Upper lobe of left lung (tissue), 6 donors: Measurements from ENCODE around the gene NAA15. TPM values are rescaled to one million over a fixed set of nuclear protein-coding genes. Genes with fewer than 3 reads are reported as not detected.

Source experiments
- ATAC-seq, 2 donors: fragments of 200-7000 bp; cut with Tn5 transposase; one replicate each; pipeline ENCODE4 v1.9.1; 2022; ENCODE audit warnings: mild to moderate bottlenecking in 2 of 2, moderate library complexity in 2 of 2; ENCODE audit not compliant: low FRiP score in 2 of 2
- DNase-seq, 2 donors: peaks; one replicate each; pipeline ENCODE4 v3.0.0-alpha.2; 2019 to 2020
- H3K27ac ChIP-seq, 4 donors: fragments of 200-600 bp; sonication (generic); one replicate each; pipeline ENCODE4 v1.5.1; 2016 to 2019
- H3K27me3 ChIP-seq, 4 donors: fragments of 200-600 bp; sonication (generic); one replicate each; pipeline ENCODE4 v1.5.1; 2017 to 2019
- H3K36me3 ChIP-seq, 4 donors: fragments of 200-600 bp; sonication (generic); one replicate each; pipeline ENCODE4 v1.5.1; 2016 to 2019
- H3K4me1 ChIP-seq, 4 donors: fragments of 200-600 bp; sonication (generic); one replicate each; pipeline ENCODE4 v1.5.1; 2018 to 2019
- H3K4me3 ChIP-seq, 4 donors: fragments of 200-600 bp; sonication (generic); one replicate each; pipeline ENCODE4 v1.5.1; 2017 to 2019; ENCODE audit warnings: mild to moderate bottlenecking in 2 of 4, moderate library complexity in 1 of 4
- H3K9me3 ChIP-seq, 4 donors: fragments of 200-600 bp; sonication (generic); one replicate each; pipeline ENCODE4 v1.5.1; 2018 to 2019
- CTCF ChIP-seq, 6 experiments: fragments of 450-650 bp in 4 of 6; fragments of 200-600 bp in 2 of 6; sonication (generic) in 2 of 6; IDR thresholded peaks; one replicate each; pipeline ENCODE4 v1.5.1; 2016 to 2019; ENCODE audit warnings: antibody characterized with exemption in 6 of 6
- EP300 ChIP-seq, 4 donors: sonication (generic); formaldehyde crosslinking; IDR thresholded peaks; one replicate each; pipeline ENCODE4 v1.5.1; 2017; ENCODE audit warnings: antibody characterized with exemption in 4 of 4, control low read depth in 2 of 4
- POLR2A ChIP-seq, 4 donors: fragments of 450-650 bp; IDR thresholded peaks; one replicate each; pipeline ENCODE4 v1.5.1; 2016 to 2017; ENCODE audit warnings: antibody characterized with exemption in 4 of 4, mild to moderate bottlenecking in 2 of 4
- POLR2AphosphoS5 ChIP-seq, 2 donors: sonication (generic); formaldehyde crosslinking; IDR thresholded peaks; one replicate each; pipeline ENCODE4 v1.5.1; 2017; ENCODE audit warnings: antibody characterized with exemption in 2 of 2
- WGBS, 2 donors: methylation state at CpG; one replicate each; pipeline ENCODE4 v1.1.5; 2017 to 2018; 5-methylcytosine and 5-hydroxymethylcytosine counted together
- total RNA-seq, 6 donors: library from RNA; depleted of rRNA in 4 of 6; stranded (reverse); fragments of >200 nt in 4 of 6; gene quantifications; one replicate each; pipeline versions ENCODE4 v1.1.0 to v1.2.1, GENCODE V29; 2016 to 2021
- donor health status: DM: no; HTN: no; CAD: no; lungs with moderate emphysema.
- donor health status: DM: no; HTN: yes; CAD: no; lungs with severe emphysema.

The NAA15 gene
- total RNA-seq, 6 donors from 2014 or later: 11.0 to 37.7 (median 31.3) TPM

- ATAC-seq (no peak), DNase-seq (no peak)
- 95 to 96% methylated on average over 4 of the region's 4 CpGs for WGBS, 2 donors
- no peaks in the 10 kb centered on the region for H3K9me3 ChIP-seq
- H3K4me1 ChIP-seq: no peaks in the 10 kb centered on the region
- no peak overlapping the region for H3K4me3 ChIP-seq
- no peak overlapping the region for H3K27ac ChIP-seq
- peaks cover 0 to 52% (median 11%) of the 10 kb centered on the region in 4 donors for H3K36me3 ChIP-seq
- H3K27me3 ChIP-seq: no peaks in the 10 kb centered on the region
- no peak for TF ChIP-seq POLR2AphosphoS5 (IDR thresholded peaks at IDR 0.05)
- TF ChIP-seq POLR2A (IDR thresholded peaks at IDR 0.05): no peak
- TF ChIP-seq EP300 (IDR thresholded peaks at IDR 0.05): no peak
- no peak for TF ChIP-seq CTCF (IDR thresholded peaks at IDR 0.05)
Observed at GRCh38 chr4:139386421-139386820, 85.1 kb downstream of the NAA15 start.

GRCh38 chr4:139389102-139389501 lies 87.8 kb downstream of the NAA15 start:
- H3K9me3 ChIP-seq: no peaks in the 10 kb centered on the region
- TF ChIP-seq CTCF (IDR thresholded peaks at IDR 0.05) (no peak), POLR2A (IDR thresholded peaks at IDR 0.05) (no peak), EP300 (IDR thresholded peaks at IDR 0.05) (no peak), POLR2AphosphoS5 (IDR thresholded peaks at IDR 0.05) (no peak)
- H3K4me1 ChIP-seq: no peaks in the 10 kb centered on the region
- ATAC-seq: no peak
- no peak overlapping the region for H3K27ac ChIP-seq
- H3K27me3 ChIP-seq: no peaks in the 10 kb centered on the region
- DNase-seq: no peak
- peaks cover 0 to 49% (median 14%) of the 10 kb centered on the region in 4 donors for H3K36me3 ChIP-seq
- H3K4me3 ChIP-seq: no peak overlapping the region

GRCh38 chr4:139389991-139390390 lies 88.7 kb downstream of the NAA15 start:
- Histone ChIP-seq H3K4me3 (no peak overlapping the region), H3K27me3 (no peaks in the 10 kb centered on the region), H3K4me1 (no peaks in the 10 kb centered on the region), H3K9me3 (no peaks in the 10 kb centered on the region), H3K36me3 (peaks cover 0 to 46% (median 14%) of the 10 kb centered on the region in 4 donors), H3K27ac (no peak overlapping the region)
- TF ChIP-seq EP300 (IDR thresholded peaks at IDR 0.05): no peak
- TF ChIP-seq CTCF (IDR thresholded peaks at IDR 0.05): no peak
- TF ChIP-seq POLR2AphosphoS5 (IDR thresholded peaks at IDR 0.05): no peak
- TF ChIP-seq POLR2A (IDR thresholded peaks at IDR 0.05): no peak
- WGBS, 2 donors: 96% methylated on average over 1 of the region's 1 CpG
- no peak for DNase-seq
- ATAC-seq: no peak

- Histone ChIP-seq H3K36me3 (peaks cover 0 to 35% (median 10%) of the 10 kb centered on the region in 4 donors), H3K27me3 (no peaks in the 10 kb centered on the region), H3K27ac (no peak overlapping the region), H3K4me3 (no peak overlapping the region), H3K4me1 (no peaks in the 10 kb centered on the region), H3K9me3 (no peaks in the 10 kb centered on the region)
- WGBS, 2 donors: 92 to 94% methylated on average over 2 of the region's 2 CpGs
- TF ChIP-seq POLR2AphosphoS5 (IDR thresholded peaks at IDR 0.05) (no peak), POLR2A (IDR thresholded peaks at IDR 0.05) (no peak), EP300 (IDR thresholded peaks at IDR 0.05) (no peak)
- no peak for DNase-seq
- no peak for ATAC-seq
Observed at GRCh38 chr4:139391731-139392130, 90.4 kb downstream of the NAA15 start.

- Histone ChIP-seq H3K9me3 (no peaks in the 10 kb centered on the region), H3K4me1 (no peaks in the 10 kb centered on the region), H3K36me3 (peaks cover 0 to 27% (median 12%) of the 10 kb centered on the region in 4 donors), H3K27me3 (no peaks in the 10 kb centered on the region), H3K27ac (no peak overlapping the region), H3K4me3 (no peak overlapping the region)
- TF ChIP-seq EP300 (IDR thresholded peaks at IDR 0.05) (no peak), CTCF (IDR thresholded peaks at IDR 0.05) (no peak), POLR2AphosphoS5 (IDR thresholded peaks at IDR 0.05) (no peak), POLR2A (IDR thresholded peaks at IDR 0.05) (no peak)
- 93 to 98% methylated on average over 4 of the region's 4 CpGs for whole genome bisulfite sequencing, 2 donors
- ATAC-seq (no peak), DNase-seq (no peak)
Observed at GRCh38 chr4:139392797-139393196, 91.5 kb downstream of the NAA15 start.
